DMS153 treated with DMSO at 0.1 percent for 48 hours (cell line): Measurements from ENCODE around the gene FARS2.

Experiments
- DNase-seq: peaks from one replicate; lab custom pipeline; 2025; ENCODE audit not compliant: unreplicated experiment; lab: John Stamatoyannopoulos, UW

Gene FARS2

GRCh38 chr6:5412663-5413062 is 151.3 kb downstream of the FARS2 start:
- DNase-seq, result no peak

DNA sequence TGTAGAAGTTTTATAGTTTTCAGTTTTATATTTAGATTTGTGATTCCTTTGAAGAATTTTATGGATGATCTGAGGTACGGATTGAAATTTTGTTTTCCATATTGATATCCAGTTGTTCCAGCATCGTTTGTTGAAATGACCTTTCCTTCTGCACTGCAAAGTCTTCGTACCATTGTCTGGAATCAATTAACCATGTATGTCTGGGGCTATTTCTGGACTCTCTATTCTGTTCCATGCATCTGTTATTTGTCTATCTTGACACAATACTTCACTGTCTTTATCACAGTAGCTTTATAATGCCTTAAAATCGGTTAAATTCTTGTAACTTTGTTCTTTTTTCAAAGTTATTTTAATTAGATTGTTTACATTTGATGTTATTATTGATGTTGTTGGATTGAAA is 154.9 kb downstream of the FARS2 start:
- DNase-seq, result no peak

GRCh38 chr6:5422321-5422915 is 161.1 kb downstream of the FARS2 start:
- DNase-seq, result no peak

GRCh38 chr6:5423251-5423650 is 161.9 kb downstream of the FARS2 start:
- peak; percentile 38 for DNase-seq

DNA sequence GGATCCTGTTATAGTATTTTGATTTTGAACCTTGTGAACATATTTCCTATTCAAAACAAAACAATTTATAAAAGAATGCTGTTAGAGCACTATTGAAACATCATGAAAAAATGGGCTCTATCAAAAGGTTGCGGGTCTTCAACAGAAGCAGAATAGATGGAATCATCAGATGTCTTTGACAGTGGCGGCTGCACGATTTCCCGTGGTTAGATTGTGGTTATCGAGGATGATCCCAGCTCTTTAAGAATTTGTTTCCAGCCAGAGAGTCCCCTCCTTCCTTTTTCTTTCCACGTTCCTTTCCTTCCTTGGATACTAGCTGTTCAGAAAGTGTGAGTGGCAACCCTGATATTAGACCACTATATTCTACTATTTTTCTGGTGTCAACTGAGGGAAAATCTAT is 163.4 kb downstream of the FARS2 start:
- DNase-seq, result no peak

- no peak for DNase-seq
Observed at GRCh38 chr6:5425267-5425666, 164.0 kb downstream of the FARS2 start.

DNA sequence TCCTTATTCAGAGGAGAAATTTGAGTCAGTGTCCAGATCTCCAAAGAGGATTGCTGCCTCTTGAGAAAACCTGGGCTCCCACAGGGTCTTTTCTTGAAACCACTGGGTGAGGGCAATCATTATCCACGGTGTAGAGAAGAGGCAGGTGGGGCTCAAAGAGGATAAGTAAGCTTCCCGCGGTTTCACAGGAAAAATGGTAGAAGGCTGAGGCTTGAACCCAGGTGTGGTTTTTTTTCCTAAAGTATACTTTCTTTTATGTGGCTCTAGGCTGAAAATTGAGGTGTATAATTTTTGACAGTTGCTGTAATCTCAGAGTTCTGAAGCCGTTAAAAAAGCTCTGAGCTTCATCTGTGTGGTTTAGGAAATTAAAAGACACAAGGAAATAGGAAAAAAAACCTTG is 164.5 kb downstream of the FARS2 start:
- DNase-seq, result no peak

GRCh38 chr6:5427586-5427985 is 166.3 kb downstream of the FARS2 start:
- DNase-seq, result no peak

DNA sequence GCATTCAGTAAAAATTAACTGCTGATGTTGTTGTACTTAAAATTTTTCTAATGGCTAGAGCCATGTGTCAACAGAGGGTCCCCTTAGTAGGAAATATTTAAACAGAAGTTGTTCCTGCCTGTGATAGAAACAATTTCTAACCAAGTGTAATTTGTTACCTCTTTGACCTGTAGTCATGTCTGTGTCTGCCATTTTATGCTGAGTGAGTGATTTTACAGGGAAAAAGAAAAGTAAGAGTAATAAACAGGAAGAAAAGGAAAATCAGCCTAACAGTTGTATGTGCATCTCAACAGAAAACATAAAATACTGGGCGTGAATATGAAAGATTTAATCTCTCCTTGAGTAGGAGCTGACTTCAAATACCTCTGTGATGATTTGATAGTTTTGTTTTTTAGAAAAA is 172.0 kb downstream of the FARS2 start:
- no peak for DNase-seq

- no peak for DNase-seq
Observed at GRCh38 chr6:5435449-5435848, 174.1 kb downstream of the FARS2 start.

DNA sequence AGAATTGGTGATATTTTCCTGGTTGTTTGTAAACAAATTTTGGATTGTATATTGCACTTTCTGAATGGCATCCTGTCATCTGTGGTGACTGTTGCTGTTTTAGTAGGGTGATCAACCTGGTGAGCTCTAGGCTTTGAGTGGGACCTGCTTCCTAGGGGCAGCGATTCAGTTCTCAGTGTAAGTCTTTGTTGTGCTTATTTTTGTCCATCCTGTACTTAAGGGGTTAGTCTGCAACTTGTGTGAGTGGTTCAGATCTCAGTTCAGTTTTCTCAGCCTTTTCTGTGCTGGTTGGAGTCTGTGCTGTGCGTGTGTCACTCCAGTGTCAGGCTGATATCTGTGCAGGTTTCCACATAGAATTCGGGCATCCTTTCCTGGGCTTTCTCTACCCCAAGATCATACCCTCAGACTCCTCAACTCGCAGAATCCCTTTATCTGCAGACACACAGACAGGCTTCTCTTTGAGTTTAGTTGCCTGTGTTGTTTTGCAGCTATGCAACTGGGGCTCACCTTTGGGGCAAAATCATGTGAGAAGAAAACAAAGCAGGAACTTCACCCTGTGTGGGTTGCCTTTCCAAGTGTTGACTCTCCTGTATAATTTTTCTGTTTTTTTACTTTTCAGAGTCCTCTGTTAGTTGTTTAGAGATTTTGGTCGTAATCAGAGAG is 177.7 kb downstream of the FARS2 start:
- DNase-seq, result no peak

DNA sequence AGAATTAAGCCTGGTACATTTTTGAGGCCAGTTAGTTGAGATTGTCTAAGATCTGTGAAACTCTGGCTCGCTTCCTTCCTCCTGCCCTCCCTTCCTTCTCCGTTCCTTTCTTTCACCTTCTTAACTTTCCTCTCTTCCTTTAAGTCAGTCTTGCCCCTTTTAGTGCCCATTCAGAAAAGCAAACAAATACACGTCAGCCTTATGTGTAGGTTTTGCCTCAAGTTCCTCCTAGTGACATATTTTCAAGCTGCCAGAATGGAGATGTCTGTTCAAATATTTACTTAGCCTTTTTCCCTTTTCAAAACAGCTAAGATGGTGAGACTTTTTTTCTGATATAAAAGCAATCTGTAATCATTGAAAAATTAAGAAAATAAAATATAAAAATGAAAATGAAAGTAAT is 178.4 kb downstream of the FARS2 start:
- no peak for DNase-seq

GRCh38 chr6:5442319-5442718 is 181.0 kb downstream of the FARS2 start:
- no peak for DNase-seq

- DNase-seq, result no peak
Observed at GRCh38 chr6:5442916-5443315, 181.6 kb downstream of the FARS2 start.

DNA sequence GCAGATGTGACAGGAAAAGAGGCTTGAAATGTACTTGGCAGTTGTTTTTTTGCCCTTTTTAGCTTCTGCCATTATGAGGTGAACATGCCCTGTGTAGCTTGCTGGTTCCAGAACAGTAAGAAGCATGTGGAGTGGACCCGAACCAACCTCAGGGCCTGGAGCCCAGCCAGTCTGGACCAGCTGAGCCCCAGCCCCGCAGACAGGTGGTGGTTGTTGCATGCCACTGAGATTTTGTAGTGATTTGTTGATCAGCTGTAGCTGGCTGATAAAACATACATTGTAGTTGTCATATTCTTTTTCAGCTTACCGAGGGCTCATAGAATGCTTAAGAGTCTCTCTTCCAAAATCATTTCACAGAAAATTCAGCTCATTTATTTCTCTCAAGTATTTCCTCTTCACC is 182.2 kb downstream of the FARS2 start:
- no peak for DNase-seq

DNA sequence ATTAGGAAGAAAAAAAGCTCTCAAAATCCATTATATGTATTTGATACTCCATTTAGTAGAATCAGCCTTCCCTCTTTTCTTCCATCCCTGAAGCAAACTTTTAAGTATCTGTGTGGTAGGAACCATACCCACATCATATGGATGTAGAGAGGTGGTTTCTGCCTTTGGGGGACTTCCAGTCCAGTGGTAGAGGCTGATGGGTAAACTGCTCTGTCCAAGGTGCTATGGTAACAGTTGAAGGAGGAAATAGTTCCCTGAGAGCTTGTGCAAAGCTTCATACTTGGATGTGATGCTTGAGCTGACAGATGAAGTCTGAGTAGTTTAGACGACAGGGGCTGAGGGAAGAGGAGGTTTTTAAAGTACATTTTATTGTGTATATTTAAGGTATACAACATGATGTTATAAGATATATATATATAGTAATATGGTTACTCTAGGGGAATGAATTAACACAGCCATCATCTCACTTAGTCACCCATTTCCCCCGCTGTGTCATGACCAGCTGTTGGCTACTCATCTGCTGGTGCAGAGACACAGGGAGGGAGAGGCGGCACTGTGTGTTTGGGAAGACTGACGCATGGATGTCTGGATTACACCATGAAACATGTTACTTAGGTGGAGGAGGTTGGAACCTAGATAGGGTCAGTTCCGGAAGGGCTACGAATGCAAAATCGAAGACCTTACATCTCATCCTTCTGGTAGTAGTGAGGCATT is 185.2 kb downstream of the FARS2 start:
- no peak for DNase-seq

- DNase-seq, result no peak
Observed at GRCh38 chr6:5447921-5448320, 186.6 kb downstream of the FARS2 start.

GRCh38 chr6:5450073-5450472 is 188.8 kb downstream of the FARS2 start:
- no peak for DNase-seq

GRCh38 chr6:5453546-5453945 is 192.2 kb downstream of the FARS2 start:
- no peak for DNase-seq

DNA sequence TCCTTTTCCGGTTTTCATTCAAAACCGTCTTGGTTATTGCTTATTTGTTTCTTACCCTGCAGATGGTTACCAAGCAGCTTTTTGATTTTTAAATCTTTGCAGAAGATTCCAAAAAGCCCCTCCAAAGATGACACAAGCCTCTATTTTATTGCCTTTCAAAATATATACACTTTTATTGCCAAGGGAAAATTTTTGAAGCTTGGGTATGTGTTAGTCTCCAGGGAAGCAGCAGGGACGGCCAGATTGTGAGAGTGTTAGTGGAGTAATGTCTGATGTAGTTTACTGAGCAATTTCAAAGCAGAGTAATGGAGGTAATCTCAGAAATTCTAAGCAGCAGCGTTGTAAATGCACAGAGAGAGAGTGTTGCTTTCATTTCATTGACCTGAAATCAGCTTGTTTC is 193.8 kb downstream of the FARS2 start:
- DNase-seq, result no peak

GRCh38 chr6:5457041-5457440 is 195.7 kb downstream of the FARS2 start:
- DNase-seq, result no peak

DNA sequence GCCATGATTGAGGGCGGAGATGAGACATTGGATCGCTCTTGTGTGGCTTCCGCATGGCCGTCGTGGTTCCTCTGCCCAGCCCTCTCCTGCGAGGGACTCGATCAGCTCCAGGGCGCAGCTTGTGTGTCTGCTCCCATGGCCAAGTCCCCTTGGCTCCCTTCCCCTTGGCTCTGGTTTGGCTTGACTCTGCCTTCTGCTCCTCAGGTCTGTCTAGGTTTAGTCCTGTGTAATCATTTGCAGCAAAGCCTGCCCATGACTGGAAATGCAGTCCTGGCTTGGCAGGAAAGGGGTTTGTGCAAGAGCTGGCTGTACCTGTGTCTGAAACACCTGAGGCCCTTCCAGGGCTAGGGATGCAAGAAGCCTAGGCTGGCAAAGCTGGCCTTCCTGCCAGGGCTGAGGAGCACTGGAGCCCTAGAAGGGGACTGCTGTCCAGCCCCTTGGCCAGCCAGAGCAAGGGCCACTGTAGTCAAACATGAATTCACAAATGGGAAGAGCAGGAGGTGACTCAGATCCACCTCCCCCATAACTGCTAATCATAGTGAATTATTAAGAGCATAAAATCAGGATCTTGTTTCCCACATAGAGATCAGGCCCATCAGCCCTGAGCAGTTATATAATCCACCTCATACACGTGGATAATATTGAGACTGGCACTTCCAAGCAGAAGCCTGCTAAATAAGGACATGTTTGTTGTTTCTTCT is 196.8 kb downstream of the FARS2 start:
- peak; percentile 37 for DNase-seq
